BJ (cell line): ENCODE measurements around the gene TMEM198. TPM values are rescaled to one million over a fixed set of nuclear protein-coding genes. Genes with fewer than 3 reads are reported as not detected.

Experiments used
- CTCF ChIA-PET: fragments of 350-600 bp; formaldehyde crosslinking; extraction: SDS; loops from one replicate; lab custom pipeline; 2021; ENCODE audit warnings: antibody characterized with exemption, inconsistent platforms; lab: Yijun Ruan, JAX
- POLR2A ChIA-PET: fragments of 300-600 bp; sonication (Branson Sonifier 250); formaldehyde crosslinking; extraction: SDS; loops from one replicate; lab custom pipeline; 2021; ENCODE audit warnings: antibody characterized with exemption; lab: Charles Lee
- DNase-seq: peaks from one replicate; pipeline ENCODE4 v3.0.0-alpha.2; 2011; ENCODE audit warnings: low read depth
- H3K27me3 ChIP-seq: 2 replicates; pipeline ENCODE4 v1.6.0; 2011; ENCODE audit warnings: low read length; ENCODE audit not compliant: control insufficient read depth, insufficient read depth
- H3K36me3 ChIP-seq: 2 replicates; pipeline ENCODE4 v1.5.1; 2011; ENCODE audit warnings: low read length; ENCODE audit not compliant: control insufficient read depth, insufficient read depth
- H3K4me3 ChIP-seq: 2 replicates; pipeline ENCODE4 v1.5.1; 2011; ENCODE audit warnings: low read depth, mild to moderate bottlenecking, control low read depth, low read length
- CTCF ChIP-seq: IDR thresholded peaks from 2 replicates; pipeline ENCODE4 v1.5.1; 2011; ENCODE audit warnings: low read depth, mild to moderate bottlenecking, control low read depth, inconsistent platforms, low read length, moderate library complexity; ENCODE audit not compliant: insufficient read depth
- polyA plus RNA-seq: library from polyadenylated mRNA; depleted of rRNA; stranded (reverse); fragments of >200 nt; gene quantifications from 2 replicates; pipeline ENCODE4 v1.2.3, GENCODE V29; 2011

TMEM198 gene
- polyA plus RNA-seq, 1 experiment = 4.0 TPM

DNA sequence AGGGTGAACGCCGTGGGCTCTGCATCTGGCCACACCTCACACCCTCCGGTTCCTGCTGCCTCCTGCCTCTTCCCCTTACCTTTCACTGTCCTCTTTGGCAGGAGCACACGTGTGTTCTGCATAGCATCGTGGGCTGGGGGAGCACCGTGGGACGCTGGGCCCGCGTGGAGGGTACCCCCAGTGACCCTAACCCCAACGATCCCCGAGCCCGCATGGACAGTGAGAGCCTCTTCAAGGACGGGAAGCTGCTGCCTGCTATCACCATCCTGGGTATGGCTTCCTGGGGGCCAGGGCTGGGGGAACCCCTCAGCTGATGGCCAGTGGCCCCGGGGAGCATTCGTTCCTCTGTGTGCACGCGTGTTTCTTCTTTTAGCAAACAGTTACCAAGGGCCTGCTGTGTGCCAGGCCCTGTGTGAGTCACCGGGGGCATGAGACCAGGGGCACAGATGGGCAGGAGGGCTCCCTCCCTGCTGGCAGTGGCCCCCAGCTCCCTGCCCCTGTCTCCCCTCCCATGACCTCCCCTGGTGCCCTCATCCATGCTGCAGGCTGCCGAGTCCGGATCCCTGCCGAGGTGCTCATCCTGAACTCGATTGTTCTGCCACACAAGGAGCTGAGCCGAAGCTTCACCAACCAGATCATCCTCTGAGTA lies 37.6 kb upstream of the TMEM198 start:
- POLR2A ChIA-PET = no interaction called here
- DNase-seq = no peak
- H3K27me3 ChIP-seq = peaks cover 3% of the 10 kb centered on the region; the same call in 1 of the 2 replicates
- peaks cover 28% of the 10 kb centered on the region for H3K36me3 ChIP-seq
- CTCF ChIA-PET = interaction anchor here (5.0 to 42.0 kb wide), 2 partner anchors 8 to 22 kb away, joined by 83 to 872 read pairs; partner anchors contain the start of genes ASIC4, CHPF, GMPPA and TMEM198
- no peak for TF ChIP-seq CTCF
- H3K4me3 ChIP-seq = no peak overlapping the region

- Histone ChIP-seq H3K36me3 (peaks cover 28% of the 10 kb centered on the region), H3K27me3 (peaks cover 7% of the 10 kb centered on the region), H3K4me3 (no peak overlapping the region)
- POLR2A ChIA-PET = no interaction called here
- DNase-seq = no peak
- CTCF ChIA-PET = interaction anchor here (1.0 to 42.0 kb wide), 3 partner anchors 9 to 115 kb away, joined by 3 to 872 read pairs (median 83); partner anchors contain the start of genes ASIC4, CHPF, GMPPA and TMEM198
- no peak for TF ChIP-seq CTCF
These were observed 36.9 kb upstream of the TMEM198 start for GRCh38 chr2:219506802-219507526.

GRCh38 chr2:219507581-219508443 lies 36.0 kb upstream of the TMEM198 start:
- CTCF ChIA-PET = interaction anchor here (1.0 to 42.0 kb wide), 6 partner anchors 10 to 120 kb away, joined by 3 to 872 read pairs (median 8); partner anchors contain the start of genes ASIC4, CHPF, DNPEP and GMPPA
- no peak for TF ChIP-seq CTCF

GRCh38 chr2:219508444-219508734 lies 35.4 kb upstream of the TMEM198 start:
- Histone ChIP-seq H3K4me3 (no peak overlapping the region), H3K27me3 (peaks cover 19% of the 10 kb centered on the region), H3K36me3 (peaks cover 24% of the 10 kb centered on the region)
- no peak for TF ChIP-seq CTCF
- no peak for DNase-seq
- ChIA-PET POLR2A (interaction anchor here (0.7 kb wide), 1 partner anchor 77 kb away, joined by 6 read pairs; no protein-coding TSS in a partner anchor), CTCF (interaction anchor here (1.6 to 42.0 kb wide), 5 partner anchors 10 to 120 kb away, joined by 4 to 872 read pairs (median 12); partner anchors contain the start of genes ASIC4, CHPF, DNPEP and GMPPA)

More at GRCh38 chr2:219507581-219508443, 36.0 kb upstream of the TMEM198 start:
- Histone ChIP-seq H3K36me3 (peaks cover 24% of the 10 kb centered on the region), H3K27me3 (peaks cover 14% of the 10 kb centered on the region), H3K4me3 (no peak overlapping the region)
- DNase-seq = no peak
- POLR2A ChIA-PET = interaction anchor here (0.7 kb wide), 1 partner anchor 77 kb away, joined by 6 read pairs; no protein-coding TSS in a partner anchor
